GM18951 (cell line): Measurements from ENCODE around the gene VN1R5.

ENCODE experiments used
- POLR2A ChIP-seq: IDR thresholded peaks from 4 replicates; pipeline ENCODE4 v1.6.1; 2011; ENCODE audit warnings: mild to moderate bottlenecking; ENCODE audit not compliant: insufficient read length, insufficient read depth; ENCODE audit errors: extremely low read depth
- in situ Hi-C: fragments of 300-500 bp; cut with MboI; formaldehyde crosslinking; loops from one replicate; pipeline ENCODE4 v1.12.0; 2022; ENCODE audit warnings: low sequenced_read_pairs, mixed read lengths, inconsistent platforms; ENCODE audit not compliant: unreplicated experiment

VN1R5 gene

DNA sequence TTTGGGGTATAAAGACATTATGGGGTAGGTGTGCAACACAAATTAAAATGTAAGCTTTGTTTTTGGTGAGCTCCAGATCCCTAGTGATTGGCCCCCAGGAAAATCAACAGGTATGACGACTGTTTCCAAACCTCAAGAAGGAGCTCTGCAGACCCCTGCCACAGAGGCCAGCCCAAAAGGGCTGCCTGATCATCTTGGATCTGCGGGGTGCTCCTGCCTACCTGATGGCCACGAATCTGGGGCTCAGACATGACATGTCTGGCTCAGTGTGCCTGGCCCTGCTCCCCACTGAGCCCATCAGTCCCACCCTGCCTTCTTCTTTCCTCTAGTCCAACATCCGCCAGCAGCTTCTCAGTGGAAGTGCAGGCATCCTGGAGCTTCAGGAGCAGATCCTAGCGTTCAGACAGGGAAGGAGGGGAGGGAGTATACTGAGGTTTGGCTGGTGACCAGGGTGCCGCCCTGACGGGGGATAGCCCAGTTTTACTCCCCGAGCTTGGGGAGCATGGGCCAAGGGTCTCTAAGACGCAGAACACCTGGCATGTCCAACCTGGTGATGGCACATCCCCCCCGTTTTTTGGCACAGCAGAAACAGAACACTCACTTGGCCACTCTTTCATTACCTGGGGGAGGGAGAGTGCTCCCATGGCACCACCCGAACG, 44.0 kb downstream of the VN1R5 start:
- in situ Hi-C loops, result no loop called here
- TF ChIP-seq POLR2A, result no peak

DNA sequence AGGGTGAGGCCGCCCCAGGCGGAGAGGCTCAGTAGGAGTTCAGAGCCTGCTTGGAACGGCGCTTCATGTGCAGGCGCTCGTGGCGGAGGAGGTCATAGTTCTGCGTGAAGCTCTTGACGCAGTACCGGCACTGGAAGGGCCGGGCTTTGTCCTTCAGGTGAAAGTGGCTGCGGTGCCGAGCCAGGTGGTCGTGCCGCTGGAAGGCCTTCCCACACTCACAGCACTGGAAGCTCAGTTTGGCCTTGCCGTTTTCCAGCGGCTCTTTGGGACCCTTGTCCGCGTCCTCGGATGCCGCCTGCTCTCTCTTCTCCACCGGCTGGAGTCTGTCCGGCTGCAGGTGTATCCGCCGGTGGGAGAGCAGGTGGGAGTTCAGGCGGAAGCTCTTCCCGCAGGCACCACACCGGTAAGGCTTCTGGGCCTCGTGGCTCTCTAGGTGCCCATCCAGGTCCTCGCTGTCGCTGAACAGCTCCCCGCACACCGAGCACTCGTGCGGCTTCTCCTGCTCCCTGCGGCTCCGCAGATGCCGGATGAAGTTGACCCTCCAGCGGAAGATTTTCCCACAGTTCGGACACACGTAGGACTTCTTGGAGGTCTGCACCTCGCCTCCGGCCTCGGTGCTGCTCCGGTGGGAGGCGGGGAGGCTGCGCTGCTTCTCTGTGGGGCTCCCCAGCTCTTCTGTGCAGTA, 44.8 kb downstream of the VN1R5 start:
- TF ChIP-seq POLR2A, result no peak
- in situ Hi-C loops, result no loop called here

DNA sequence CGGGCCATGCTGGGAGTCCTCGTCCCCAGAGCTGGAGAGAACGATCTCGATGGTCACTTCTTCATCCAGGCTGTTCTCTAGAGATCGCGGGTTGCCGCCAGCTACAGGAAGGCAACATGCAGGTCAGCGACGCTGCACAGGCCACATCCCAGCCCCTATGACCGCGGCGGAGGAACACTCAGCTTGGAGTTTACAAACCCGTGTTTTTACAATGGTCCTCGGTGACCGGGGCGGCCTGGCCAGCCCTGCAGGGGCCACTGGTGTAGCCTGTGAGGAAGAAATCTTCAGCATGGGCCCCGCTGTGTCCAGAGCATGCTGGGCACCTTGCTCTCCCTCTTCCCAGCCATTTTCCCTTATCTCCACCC, 45.3 kb downstream of the VN1R5 start:
- TF ChIP-seq POLR2A, result no peak
- in situ Hi-C loops, result no loop called here

DNA sequence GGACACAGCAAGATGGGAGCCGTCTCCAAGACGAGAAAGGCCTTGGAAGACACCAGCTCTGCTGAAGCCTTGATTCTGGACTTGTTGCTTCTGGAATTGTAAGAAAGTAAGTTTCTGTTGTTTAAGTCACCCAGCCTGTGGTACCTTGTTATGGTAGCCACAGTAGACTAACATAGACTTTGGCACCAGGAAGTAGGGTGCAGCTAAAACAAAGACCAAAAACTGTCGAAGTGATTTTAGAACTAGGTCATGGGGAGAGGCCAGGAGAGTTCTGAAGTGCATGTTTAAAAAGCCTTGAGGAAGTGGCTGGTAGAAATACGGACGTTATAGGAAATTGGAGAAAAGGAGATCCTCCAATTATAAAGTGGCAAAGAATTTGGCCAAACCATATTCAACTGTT, 47.3 kb downstream of the VN1R5 start:
- in situ Hi-C loops, result no loop called here
- no peak for TF ChIP-seq POLR2A

DNA sequence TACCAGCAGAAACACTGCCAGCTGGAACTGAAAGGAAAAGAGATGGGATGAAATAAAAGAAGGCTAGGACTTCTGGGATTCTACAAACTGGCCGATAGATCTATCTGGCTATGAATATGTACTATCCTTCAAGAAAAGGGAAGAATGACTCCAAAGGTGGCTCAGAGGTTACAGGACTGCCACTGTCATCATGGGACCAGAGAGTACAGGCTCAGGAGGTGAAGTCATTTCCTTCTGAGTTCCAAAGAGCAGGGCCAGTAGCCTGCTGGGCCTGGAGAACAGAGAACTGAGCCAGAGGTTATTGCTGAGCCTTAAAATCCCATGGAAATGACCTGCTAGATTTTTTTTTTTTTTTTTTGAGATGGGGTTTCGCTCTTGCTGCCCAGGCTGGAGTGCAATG, 48.2 kb downstream of the VN1R5 start:
- TF ChIP-seq POLR2A, result no peak
- in situ Hi-C loops, result no loop called here
